NCI-H1092 treated with DMSO at 0.1 percent for 48 hours (cell line): ENCODE data around the gene LIN28B.
"Not testable (repeated sequence)": the region's sequence is repeated elsewhere in the genome, so short reads cannot be mapped to it uniquely, and the experiment has no call there.

Experiments used
- DNase-seq: peaks from one replicate; lab custom pipeline; 2025; lab: John Stamatoyannopoulos, UW

The LIN28B gene

DNA sequence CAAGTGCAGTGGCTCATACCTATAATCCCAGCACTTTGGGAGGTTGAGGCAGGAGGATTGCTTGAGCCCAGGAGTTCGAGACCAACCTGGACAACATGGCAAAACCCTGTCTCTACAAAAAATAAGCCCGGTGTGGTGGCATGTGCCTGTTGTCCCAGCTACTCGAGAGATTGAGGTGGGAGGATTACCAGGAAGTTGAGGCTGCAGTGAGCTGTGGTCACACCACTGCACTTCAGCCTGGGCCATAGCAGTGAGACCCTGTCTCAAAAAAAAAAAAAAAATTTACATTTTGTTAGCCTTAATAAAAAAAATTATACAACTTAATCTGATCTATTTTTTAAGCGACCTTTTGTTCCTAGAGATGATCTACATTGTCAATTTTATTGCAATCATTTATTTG is 56.6 kb downstream of the LIN28B start:
- not testable (repeated sequence) for DNase-seq

DNA sequence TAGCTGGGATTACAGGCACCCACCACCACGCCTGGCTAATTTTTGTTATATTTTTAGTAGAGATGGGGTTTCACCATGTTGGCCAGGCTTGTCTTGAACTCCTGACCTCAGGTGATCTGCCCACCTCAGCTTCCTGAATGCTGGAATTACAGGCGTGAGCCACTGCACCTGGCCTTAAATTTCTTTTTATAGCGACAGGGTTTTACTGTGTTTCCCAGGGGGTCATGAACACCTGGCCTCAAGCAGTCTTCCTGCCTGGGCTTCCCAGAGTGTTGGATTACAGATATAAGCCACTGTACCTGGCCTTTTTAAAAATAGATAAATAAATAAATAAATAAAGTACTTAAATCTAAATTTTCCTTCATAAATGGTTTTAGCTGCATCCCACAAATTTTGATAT is 57.5 kb downstream of the LIN28B start:
- no peak for DNase-seq

DNA sequence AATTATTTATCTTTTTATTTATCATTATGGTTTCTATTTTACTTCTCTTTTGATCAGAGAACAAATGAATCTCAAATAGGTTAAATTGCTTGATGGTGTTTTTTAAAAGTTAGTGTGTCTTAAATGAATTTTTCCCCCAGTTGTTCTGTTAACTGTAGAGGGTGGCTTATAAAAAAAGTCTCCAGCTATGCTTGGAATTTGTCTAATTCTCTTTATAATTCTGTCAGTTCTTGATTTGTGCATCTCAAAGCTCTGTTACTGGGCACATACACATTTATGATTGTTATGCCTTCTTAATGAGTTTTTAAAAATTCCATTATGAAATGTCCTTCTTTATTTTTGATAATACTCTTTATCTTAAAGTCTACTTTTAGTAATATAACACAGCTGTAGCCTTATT is 58.0 kb downstream of the LIN28B start:
- DNase-seq = no peak

DNA sequence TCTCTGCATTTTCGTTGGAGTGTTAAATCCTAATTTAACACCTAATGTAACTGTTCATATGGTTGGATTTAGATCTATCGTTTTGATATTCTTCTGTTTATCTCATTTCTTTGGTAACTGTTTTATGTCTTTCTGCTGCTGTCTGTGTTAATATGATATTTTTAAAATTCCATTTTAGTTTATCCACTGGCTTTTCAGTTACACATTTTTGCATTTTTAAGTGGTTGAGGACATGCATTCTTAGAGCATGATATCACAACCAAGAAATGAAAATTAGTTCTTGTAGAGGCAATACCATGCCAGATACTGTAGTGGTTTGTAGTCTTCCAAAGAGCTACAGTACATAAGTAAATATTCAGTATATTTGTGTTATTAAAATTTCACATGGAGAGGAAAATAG is 58.6 kb downstream of the LIN28B start:
- DNase-seq = no peak

DNA sequence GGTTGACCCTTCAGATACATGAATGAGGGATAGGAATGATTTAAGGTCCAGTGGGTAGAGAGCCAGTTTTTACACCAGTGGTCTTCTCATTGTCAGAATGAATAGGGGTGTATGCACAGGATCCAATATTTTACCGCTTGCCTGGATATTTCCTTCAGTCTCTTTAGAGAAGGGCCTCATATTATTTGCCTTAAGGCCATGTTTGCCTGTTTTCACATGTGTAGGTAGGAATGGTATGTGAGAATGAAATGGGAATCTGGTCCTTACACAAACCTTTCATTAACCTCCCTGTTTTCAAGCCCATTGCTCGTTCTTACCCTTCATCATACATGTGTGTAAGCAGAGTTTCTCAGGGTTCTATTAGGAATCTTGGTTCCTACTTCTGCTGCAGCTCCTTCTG is 62.4 kb downstream of the LIN28B start:
- DNase-seq = no peak

DNA sequence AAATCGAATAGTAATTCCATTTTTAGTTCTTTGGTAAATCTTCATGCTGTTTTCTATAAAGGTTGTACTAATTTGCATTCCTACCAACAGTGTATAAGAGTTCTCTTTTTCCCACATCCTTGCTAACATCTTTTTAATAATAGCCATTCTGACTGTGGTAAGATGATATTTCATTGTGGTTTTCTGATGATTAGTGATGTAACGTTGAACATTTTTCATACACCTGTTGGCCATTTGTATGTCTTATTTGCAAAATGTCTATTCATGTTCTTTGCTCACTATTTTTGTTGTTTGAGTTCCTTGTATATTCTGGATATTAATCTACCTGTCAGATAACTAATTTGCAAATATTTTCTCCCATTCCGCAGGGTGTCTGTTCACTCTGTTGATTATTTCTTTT is 64.5 kb downstream of the LIN28B start:
- no peak for DNase-seq

DNA sequence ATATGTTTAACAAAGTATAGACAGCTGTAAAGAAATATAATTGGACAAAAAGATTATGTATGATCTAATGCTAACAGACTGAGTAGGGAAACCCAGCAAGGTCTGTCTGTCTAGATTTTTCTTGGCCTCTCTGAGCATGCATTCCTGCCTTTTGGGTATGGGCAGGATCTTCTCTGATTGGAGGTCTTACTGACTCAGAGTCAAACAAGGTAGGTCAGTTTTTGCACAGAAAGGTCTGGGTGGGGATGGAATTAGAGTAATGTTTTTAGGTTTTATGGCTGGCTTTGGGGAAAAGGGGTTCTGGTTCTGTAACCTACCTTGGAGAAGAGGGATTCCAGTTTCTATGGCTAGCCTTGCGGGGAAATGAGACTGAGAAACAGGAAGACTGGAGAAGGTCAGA is 65.5 kb downstream of the LIN28B start:
- no peak for DNase-seq

DNA sequence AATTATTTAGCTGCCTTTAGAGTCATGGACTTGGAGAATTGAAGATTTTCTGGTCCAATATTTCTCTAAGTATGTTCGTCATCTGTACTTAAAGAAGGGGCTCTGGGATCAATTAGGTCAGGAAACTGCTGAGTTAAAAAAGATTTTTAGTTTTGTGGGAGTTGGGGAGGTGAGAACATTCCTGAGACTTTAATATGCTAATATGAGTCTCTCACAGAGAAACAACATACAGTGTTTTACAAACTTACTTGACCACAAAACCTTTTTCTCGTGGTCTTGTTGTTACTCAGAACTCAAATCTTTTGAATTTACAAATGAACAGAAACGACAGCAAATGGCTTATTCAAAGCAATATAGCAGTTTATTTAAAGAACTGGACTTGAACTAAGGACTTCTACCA is 67.9 kb downstream of the LIN28B start:
- no peak for DNase-seq

DNA sequence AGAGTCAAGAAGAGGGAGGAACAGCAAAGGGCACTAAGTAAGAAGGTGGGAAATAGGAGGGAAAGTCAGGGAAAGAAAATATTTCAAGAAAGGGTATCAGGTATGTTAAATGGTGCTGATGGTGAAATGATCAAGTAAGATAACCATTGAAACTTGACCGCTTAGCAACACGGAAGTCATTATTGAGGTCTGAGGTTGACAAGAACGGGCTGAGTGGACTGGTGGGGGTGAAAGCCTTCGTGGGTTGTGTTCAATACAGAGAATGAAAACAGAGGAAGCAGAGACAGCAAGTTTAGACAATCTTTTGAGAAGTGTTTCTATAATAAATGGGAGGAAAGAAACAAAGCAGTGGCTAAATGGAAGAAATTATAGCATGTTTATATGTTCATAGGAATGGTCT is 72.0 kb downstream of the LIN28B start:
- DNase-seq = no peak

DNA sequence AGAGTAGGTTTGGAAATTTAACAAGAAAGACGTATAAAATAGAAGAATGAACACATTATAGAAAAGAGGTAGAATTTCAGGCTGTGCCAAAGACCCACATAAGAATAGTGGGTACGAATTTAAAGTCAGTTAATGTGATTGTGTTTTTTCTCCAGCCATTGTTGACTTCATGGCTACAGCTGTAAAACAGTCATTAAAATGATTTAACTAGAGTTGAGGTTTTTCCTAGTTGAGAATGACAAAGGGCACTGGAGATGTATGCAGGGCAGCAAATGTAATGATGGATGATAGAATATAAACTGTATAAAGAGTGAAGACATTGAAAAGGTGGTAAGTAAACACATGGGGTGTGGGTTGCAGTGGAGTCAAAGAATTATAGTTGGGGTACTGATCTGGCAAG is 72.7 kb downstream of the LIN28B start:
- no peak for DNase-seq

DNA sequence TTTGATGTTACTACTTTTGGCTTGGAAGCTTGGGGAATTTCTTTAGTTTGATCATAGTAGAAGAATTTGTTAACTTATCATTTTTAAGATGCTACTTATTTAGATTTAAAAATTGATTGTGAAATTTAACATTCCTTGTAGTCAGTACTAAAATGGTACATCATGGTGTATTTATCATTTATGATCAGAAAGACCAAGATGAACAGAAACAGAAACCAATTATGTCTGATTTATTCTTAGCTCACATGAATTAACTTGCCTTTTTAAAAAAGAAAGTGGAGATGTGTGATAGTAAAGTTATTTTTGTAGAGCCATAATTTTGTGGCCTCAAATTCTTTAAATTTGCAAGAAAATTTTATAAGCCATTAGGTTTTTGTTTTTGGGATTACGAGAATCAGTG is 77.6 kb downstream of the LIN28B start:
- no peak for DNase-seq

DNA sequence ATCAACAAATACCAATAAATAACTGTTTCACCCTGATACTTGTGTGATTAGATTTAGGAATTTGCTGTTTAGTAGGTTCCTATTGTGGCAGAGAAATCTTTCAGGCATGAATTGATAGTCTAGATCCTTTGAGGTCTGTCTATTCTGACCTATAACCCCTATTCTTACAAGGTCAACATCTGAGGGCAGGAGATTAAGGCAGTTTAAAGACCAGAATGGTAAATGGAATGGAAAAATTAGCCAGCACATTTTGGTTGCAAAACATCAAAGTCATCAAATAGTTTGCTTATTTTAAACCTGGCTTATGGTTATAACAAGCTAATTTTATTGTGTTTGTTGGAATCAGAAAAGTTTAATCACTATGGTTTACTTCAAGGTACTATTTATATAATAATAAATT is 78.4 kb downstream of the LIN28B start:
- DNase-seq = no peak

DNA sequence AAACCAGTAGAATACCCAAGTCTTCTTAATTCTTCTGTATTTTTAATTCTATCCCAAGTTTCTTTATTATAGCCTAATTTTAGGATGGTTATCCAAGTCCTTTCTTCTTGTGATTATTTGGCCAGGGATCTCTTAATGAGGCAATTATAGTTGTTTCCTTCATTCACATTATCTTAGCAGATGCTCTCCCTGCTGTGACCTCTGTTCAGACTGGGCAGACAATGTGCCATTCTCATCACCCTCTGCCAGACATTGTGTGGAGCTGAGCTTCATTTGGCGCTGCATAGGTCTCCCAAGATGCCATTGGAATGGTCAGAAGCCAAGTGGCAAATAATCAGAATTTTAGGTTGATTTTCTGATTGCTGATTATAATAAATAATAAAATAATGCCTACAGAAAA is 79.4 kb downstream of the LIN28B start:
- DNase-seq = no peak

DNA sequence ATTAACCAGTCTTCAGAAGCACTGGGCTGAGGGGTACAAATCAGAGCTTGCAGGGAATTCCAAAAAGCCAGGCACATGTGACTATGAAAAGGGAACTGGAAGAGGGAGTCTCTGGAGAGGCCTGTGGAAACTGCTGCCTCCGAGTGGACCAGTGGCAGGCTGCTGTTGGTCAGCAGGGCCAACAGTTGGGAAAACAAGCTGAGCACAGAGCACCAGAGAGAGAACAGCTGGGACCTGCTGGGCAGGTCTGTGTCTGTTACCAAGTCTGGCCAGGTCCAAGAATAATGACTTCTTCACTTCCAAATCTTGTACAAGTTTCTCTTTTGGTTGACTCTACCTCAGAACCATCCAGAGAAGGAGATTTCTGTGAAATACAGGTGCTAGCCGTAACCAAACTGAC is 81.4 kb downstream of the LIN28B start:
- DNase-seq = no peak

DNA sequence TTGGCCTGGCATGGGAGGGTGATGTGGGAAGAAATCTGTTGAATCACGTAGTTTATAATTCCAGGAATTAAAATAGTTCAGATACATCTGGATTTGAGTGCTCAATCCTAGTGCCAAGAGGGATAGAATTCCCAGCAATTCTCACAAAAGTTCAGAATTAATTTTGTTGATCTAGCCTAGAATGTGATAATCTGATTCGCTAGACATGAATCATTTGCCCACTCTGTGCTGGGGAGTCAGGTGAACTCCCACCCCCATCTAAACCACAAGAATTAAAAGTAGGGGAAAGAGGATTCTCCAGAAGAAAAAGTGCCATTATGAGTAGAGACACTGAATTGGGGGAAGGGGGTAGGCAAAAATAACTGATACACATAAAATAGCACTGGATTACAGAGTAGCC is 85.0 kb downstream of the LIN28B start:
- DNase-seq = no peak

DNA sequence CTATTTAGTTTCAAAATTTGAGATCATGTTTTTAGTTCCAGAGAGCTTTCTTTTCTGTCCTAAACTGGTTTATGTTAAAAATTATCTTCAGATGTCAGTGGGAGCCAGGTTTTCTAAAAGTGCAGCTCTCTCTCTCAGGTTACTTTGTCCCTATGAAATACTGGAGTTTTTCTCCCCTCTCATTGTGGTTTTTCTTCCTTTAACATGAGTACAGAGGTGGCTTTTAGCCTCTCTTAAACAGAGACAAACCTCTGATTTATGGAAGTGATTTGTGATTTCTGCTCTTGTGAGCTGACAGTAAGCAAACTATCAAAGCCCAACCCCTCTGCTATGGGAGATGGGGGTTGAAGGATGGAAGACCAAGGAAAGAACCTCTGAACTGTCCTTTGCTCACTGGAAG is 85.7 kb downstream of the LIN28B start:
- DNase-seq = no peak

DNA sequence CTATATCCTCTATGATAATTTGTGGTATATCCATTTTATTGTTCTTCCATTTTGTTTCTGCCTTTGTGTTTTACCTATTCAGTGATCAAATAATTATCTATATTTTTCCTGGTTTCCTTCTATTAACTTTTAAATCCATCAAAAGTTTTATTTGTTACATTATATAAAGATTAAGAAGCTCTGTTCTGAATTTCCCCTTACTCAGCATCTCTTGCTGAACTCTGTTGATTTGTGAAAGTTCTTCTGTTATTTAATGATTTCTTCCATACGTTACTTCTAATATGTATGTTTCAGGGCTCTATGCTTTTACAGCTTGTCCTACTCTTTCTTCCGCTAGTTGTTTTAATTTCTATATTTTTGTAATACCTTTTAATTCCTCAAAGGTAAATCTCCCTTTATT is 87.1 kb downstream of the LIN28B start:
- no peak for DNase-seq

DNA sequence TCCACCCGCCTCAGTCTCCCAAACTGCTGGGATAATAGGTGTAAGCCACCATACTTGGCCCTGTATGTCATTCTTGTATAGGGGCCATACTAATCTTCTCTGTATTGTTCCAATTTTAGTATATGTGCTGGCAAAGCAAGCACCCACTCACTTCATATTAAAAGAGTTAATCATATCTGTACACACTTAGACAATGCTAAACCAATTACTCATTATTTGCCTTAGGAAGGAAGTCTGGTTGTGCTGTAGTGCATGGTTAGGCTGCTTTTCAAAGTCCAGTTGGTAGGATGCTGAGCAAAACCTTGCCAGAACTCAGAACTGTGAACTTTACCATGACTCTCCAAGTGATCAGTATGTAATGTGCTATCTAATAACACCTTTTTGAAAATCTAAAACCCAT is 88.6 kb downstream of the LIN28B start:
- no peak for DNase-seq

DNA sequence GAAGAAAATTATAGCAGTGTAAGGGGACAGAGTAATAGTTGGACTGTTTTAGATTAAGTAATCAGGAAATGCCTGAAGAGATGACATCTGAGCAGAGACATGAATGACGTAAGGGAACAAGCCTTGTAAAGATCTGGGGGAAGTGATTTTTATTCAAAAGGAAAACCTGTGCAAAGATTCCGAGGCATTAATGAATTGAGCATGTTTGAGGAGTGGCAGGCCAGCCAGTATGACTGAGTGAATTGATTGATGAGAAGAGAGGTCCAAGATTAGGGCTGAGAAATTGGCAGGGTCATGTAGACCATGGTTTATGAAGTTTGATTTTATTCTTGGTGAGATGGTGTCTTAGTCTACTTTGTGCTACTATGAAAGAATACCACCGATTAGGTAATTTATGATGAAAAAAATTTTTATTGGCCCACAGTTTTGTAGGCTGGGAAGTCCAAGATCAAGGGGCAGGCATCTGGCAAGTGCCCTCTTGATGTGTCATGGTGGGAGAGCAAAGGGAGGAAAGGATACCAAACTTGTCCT is 95.1 kb downstream of the LIN28B start:
- DNase-seq = no peak

DNA sequence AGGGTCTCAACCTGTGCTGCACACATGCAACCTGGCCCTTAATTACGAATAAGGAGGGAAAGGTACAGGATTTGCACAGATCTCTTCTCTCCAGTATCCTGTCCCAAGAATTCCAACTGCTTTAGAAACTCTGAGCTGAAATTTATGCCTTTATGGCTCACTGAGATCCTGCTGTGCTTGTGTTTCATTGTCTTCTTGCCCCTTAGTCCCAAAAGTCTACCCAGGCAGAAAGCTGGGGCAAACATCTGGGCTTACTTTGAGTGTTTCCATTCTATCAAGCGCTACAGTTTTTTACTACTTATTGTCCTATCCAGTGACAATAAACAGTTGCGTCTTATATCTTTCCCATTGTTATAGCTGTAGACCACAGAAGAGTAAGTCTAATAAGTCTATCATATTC is 99.7 kb downstream of the LIN28B start:
- DNase-seq = no peak

DNA sequence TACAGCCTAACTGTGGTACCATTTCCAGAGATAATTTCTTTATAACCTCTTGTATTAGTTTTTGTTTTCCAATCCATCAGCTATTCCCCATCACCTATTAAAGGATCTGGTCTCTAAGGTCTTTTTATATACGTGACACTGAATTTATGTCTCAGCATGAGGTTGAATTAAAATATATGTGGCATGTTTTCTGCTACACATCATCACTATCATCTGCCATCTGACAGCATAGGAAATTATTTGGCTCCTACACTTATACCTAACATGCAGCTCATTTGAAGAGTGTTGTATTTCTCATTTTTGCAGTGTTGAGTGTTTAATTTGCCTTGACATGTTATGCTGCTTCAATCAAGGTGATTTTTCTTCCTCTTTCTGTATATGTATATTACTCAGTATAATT is 100.3 kb downstream of the LIN28B start:
- no peak for DNase-seq

DNA sequence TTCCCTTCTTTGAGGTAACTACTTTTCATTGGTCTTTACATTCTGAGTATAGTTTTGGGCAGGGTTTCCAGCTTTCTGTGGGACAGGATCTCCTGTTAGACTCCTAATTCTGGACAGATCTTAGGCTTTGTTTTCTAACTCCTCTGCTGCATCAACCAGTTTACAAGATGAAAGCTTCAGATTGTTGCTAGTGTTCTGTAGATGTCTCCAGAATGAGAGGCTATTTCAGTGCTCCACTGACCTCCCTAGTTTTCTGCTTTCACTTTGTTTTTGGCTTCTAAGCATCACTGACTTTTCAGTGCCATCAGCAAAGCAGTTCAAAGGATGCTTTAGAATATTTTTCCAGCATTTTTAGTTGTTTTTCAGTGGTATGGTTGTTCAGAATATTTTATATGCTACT is 101.4 kb downstream of the LIN28B start:
- no peak for DNase-seq

DNA sequence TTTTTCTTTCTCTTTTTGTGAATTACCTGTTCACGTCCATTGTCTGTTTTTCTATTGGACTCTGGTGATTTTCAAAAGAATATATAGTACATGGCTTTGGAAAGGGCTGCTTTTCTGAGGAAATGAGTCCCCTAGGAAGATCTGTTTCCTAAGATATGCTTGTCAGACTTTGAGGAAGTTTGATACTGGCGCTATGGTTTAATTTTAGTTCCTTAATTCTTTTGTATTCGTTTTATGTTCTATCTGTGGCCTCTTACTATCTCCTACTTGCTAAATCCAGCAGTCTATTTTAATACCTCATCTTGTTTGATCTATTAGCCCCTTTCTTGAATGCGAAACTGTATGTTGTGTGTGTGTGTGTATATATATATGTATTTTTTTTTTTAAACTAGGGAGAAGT is 101.9 kb downstream of the LIN28B start:
- no peak for DNase-seq

DNA sequence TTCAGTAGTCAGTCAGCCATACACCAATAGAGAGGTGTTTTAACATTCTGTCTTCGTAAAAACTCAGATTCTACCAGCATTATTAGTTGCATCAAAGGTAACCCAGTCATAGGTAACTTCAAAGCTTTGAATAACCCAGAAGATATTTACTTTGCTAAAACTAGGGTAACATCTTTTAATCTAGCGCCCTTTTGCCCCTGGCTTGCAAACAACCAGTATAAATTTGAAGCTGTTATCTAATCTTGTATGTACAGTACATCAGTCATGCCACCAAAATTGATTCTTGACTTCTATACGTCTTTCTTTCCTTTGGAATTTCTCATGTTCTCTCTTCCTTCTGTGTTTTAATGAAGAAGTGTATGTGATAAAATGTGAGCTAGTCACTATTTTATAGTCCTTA is 109.3 kb downstream of the LIN28B start:
- no peak for DNase-seq

DNA sequence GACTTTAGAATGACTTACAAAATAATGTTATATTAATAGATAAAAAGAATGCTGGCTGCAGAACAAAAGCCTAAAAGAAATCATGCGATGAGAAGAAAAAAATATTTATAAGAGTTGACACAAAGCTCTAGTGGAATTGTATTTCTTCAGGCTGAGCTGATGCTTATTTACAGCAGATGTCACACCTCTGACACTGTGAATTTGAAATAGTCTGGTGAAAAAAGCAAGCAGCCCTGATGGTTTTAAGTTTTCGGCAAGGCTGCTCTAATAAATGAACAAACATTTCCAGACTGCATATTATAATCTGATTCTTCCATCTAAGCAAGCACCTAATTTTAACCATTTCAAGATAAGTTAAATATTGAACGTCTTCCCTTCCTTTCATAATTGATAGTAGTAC is 109.9 kb downstream of the LIN28B start:
- no peak for DNase-seq
